Measurements from ENCODE around the gene FBXL3. TPM values are rescaled to one million over a fixed set of nuclear protein-coding genes. Genes with fewer than 3 reads are reported as not detected.
"Not testable (repeated sequence)": the region's sequence is repeated elsewhere in the genome, so short reads cannot be mapped to it uniquely, and the experiment has no call there.

The FBXL3 gene
- polyA plus RNA-seq, 3 donors = 14.7 to 20.0 (median 19.0) TPM

- 100% methylated on average over 5 of the region's 6 CpGs for WGBS (ENCODE audit: insufficient coverage)
- H3K27ac Mint-ChIP-seq = no peak overlapping the region
- no peaks in the 10 kb centered on the region for H3K36me3 Mint-ChIP-seq
- H3K36me3 ChIP-seq (replicated peaks in 1 of 2; ENCODE audit: control insufficient read depth in 1 of 2, insufficient read depth in 2 of 2, low read length in 2 of 2) = no peaks in the 10 kb centered on the region
- H3K4me1 Mint-ChIP-seq = peaks cover 2% of the 10 kb centered on the region
- peaks cover 0 to 2% of the 10 kb centered on the region in 2 donors for H3K27me3 ChIP-seq (ENCODE audit: control insufficient read depth in 2 of 2, insufficient read depth in 2 of 2, low read length in 2 of 2)
- no peaks in the 10 kb centered on the region for H3K9me3 ChIP-seq (replicated peaks in 1 of 2; ENCODE audit: control insufficient read depth in 1 of 2, insufficient read depth in 1 of 2, low read length in 2 of 2)
- no peaks in the 10 kb centered on the region for H3K79me2 ChIP-seq (ENCODE audit: insufficient read depth, low read length)
- H3K27ac ChIP-seq (ENCODE audit: low read depth in 1 of 2, low read length in 2 of 2) = no peak overlapping the region
- no peak overlapping the region for H3K4me3 Mint-ChIP-seq
- no peaks in the 10 kb centered on the region for H4K20me1 ChIP-seq (ENCODE audit: insufficient read depth, low read length)
- H2AFZ ChIP-seq (ENCODE audit: insufficient read depth, low read depth, low read length, poor library complexity, severe bottlenecking) = no peak overlapping the region
- H3K9me3 Mint-ChIP-seq = peaks cover 0 to 3% (median 0%) of the 10 kb centered on the region in 7 donors
- intact Hi-C loops (cut with micrococcal nuclease) = no loop called here
- H3K4me3 ChIP-seq (replicated peaks in 1 of 3; ENCODE audit: low read depth in 2 of 3, low read length in 3 of 3) = no peak overlapping the region
- H3K4me1 ChIP-seq (ENCODE audit: control insufficient read depth in 1 of 2, insufficient read depth in 2 of 2, low read length in 2 of 2) = no peaks in the 10 kb centered on the region
- TF ChIP-seq CTCF (IDR thresholded peaks at IDR 0.05) = no peak
- no peak for DNase-seq
- H3K4me2 ChIP-seq (replicated peaks; ENCODE audit: extremely low read depth, low read length, poor library complexity, severe bottlenecking) = no peak overlapping the region
- H3K9ac ChIP-seq (ENCODE audit: insufficient read depth, low read length, poor library complexity, severe bottlenecking) = no peak overlapping the region
- peaks cover 1 to 5% (median 3%) of the 10 kb centered on the region in 3 donors for H3K27me3 Mint-ChIP-seq (ENCODE audit: low read depth in 3 of 3)
Observed at GRCh38 chr13:76967031-76967430, 59.9 kb downstream of the FBXL3 start.

GRCh38 chr13:76965759-76966421 lies 61.1 kb downstream of the FBXL3 start:
- Histone ChIP-seq H3K27me3 (ENCODE audit: control insufficient read depth in 2 of 2, insufficient read depth in 2 of 2, low read length in 2 of 2) (peaks cover 0 to 2% of the 10 kb centered on the region in 2 donors), H2AFZ (ENCODE audit: insufficient read depth, low read depth, low read length, poor library complexity, severe bottlenecking) (no peak overlapping the region), H3K4me2 (replicated peaks; ENCODE audit: extremely low read depth, low read length, poor library complexity, severe bottlenecking) (no peak overlapping the region), H3K36me3 (replicated peaks in 1 of 2; ENCODE audit: control insufficient read depth in 1 of 2, insufficient read depth in 2 of 2, low read length in 2 of 2) (no peaks in the 10 kb centered on the region), H3K27ac (ENCODE audit: low read depth in 1 of 2, low read length in 2 of 2) (no peak overlapping the region), H3K4me3 (replicated peaks in 1 of 3; ENCODE audit: low read depth in 2 of 3, low read length in 3 of 3) (no peak overlapping the region), H4K20me1 (ENCODE audit: insufficient read depth, low read length) (no peaks in the 10 kb centered on the region), H3K9ac (ENCODE audit: insufficient read depth, low read length, poor library complexity, severe bottlenecking) (no peak overlapping the region), H3K79me2 (ENCODE audit: insufficient read depth, low read length) (no peaks in the 10 kb centered on the region), H3K4me1 (ENCODE audit: control insufficient read depth in 1 of 2, insufficient read depth in 2 of 2, low read length in 2 of 2) (no peaks in the 10 kb centered on the region), H3K9me3 (replicated peaks in 1 of 2; ENCODE audit: control insufficient read depth in 1 of 2, insufficient read depth in 1 of 2, low read length in 2 of 2) (peaks cover 3 to 5% of the 10 kb centered on the region in 2 donors)
- Mint-ChIP-seq H3K27me3 (ENCODE audit: low read depth in 3 of 3) (peaks cover 0 to 5% (median 3%) of the 10 kb centered on the region in 3 donors), H3K4me3 (no peak overlapping the region), H3K27ac (peak overlapping the region in 1 of 7 donors; percentile 11), H3K9me3 (peaks cover under 1 to 9% (median 6%) of the 10 kb centered on the region in 7 donors), H3K36me3 (no peaks in the 10 kb centered on the region), H3K4me1 (no peaks in the 10 kb centered on the region)
- TF ChIP-seq CTCF (IDR thresholded peaks at IDR 0.05) = no peak
- 100% methylated on average over 1 of the region's 6 CpGs for WGBS (ENCODE audit: insufficient coverage)
- DNase-seq = no peak
- intact Hi-C loops (cut with micrococcal nuclease) = no loop called here

- H3K9me3 Mint-ChIP-seq = peaks cover 18 to 37% (median 31%) of the 10 kb centered on the region in 7 donors
- H3K36me3 ChIP-seq (replicated peaks in 1 of 2; ENCODE audit: control insufficient read depth in 1 of 2, insufficient read depth in 2 of 2, low read length in 2 of 2); H3K4me3 Mint-ChIP-seq; H3K27ac ChIP-seq (ENCODE audit: low read depth in 1 of 2, low read length in 2 of 2); H3K27me3 Mint-ChIP-seq (ENCODE audit: low read depth in 3 of 3); H3K9ac ChIP-seq (ENCODE audit: insufficient read depth, low read length, poor library complexity, severe bottlenecking); H2AFZ ChIP-seq (ENCODE audit: insufficient read depth, low read depth, low read length, poor library complexity, severe bottlenecking); H3K27ac Mint-ChIP-seq; H3K4me1 ChIP-seq (ENCODE audit: control insufficient read depth in 1 of 2, insufficient read depth in 2 of 2, low read length in 2 of 2); H3K79me2 ChIP-seq (ENCODE audit: insufficient read depth, low read length); H3K4me1 Mint-ChIP-seq; DNase-seq; H3K36me3 Mint-ChIP-seq; H3K27me3 ChIP-seq (ENCODE audit: control insufficient read depth in 2 of 2, insufficient read depth in 2 of 2, low read length in 2 of 2); H3K4me3 ChIP-seq (replicated peaks in 1 of 3; ENCODE audit: low read depth in 2 of 3, low read length in 3 of 3); H4K20me1 ChIP-seq (ENCODE audit: insufficient read depth, low read length); H3K4me2 ChIP-seq (replicated peaks; ENCODE audit: extremely low read depth, low read length, poor library complexity, severe bottlenecking): not testable (repeated sequence)
- intact Hi-C loops (cut with micrococcal nuclease) = loop anchor here in 1 of 2 donors (5.0 kb wide), 1 partner anchor 37 kb away; no protein-coding TSS in a partner anchor
- H3K9me3 ChIP-seq (replicated peaks in 1 of 2; ENCODE audit: control insufficient read depth in 1 of 2, insufficient read depth in 1 of 2, low read length in 2 of 2) = peaks cover 23 to 24% of the 10 kb centered on the region in 2 donors
Observed at GRCh38 chr13:76959734-76960133, 67.2 kb downstream of the FBXL3 start.
